Measurements from ENCODE around the gene DOK3. TPM values are rescaled to one million over a fixed set of nuclear protein-coding genes. Genes with fewer than 3 reads are reported as not detected.
A peak's percentile ranks its signal among the peaks of the same experiment; 100 is the strongest.

DOK3 gene
- total RNA-seq, 1 donor from 2014 or later = 3.8 TPM

DNA sequence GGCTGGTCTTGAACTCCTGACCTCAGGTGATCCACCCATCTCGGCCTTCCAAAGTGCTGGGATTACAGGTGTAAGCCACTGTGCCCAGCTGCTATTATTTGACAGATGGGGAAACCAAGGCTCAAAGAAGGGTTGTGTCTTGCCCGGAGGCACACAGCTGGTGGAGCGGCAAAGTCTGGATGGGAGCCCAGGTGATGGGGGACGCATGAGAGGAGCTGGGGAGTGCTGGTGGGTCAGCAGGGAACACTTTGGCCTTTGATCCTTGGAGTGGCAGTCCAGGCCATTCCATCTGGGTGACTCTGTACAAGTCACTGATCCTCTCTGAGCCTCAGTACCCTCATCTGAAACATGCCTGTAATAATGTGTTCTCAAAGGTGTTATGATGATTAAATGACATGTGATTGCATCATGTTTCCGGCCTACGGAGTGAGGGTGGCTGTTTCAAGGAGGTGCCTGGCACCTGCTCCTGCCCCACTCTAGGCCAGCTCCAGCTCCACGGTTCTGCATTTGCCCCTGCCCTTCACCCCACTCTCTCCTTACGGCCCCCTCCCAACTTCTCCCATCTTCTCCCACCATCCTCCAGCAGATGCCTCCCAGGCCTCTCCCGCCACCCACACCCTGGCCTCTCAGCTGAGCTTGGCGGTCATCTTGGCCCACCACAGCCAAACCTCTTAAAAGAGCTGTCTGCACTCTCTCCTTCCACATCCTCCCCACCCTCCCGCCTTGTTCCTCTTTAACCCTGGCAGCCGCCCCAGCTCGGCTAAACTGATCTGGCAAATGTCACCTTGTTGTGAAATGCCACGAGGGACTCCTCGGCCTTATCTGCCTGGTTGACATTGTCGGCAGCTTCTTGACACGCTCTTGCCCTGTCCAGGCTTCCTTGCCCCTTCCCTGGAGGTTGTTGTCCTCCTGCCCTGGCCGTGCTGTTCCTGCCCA is 30.6 kb downstream of the DOK3 start:
- no peak for DNase-seq

DNA sequence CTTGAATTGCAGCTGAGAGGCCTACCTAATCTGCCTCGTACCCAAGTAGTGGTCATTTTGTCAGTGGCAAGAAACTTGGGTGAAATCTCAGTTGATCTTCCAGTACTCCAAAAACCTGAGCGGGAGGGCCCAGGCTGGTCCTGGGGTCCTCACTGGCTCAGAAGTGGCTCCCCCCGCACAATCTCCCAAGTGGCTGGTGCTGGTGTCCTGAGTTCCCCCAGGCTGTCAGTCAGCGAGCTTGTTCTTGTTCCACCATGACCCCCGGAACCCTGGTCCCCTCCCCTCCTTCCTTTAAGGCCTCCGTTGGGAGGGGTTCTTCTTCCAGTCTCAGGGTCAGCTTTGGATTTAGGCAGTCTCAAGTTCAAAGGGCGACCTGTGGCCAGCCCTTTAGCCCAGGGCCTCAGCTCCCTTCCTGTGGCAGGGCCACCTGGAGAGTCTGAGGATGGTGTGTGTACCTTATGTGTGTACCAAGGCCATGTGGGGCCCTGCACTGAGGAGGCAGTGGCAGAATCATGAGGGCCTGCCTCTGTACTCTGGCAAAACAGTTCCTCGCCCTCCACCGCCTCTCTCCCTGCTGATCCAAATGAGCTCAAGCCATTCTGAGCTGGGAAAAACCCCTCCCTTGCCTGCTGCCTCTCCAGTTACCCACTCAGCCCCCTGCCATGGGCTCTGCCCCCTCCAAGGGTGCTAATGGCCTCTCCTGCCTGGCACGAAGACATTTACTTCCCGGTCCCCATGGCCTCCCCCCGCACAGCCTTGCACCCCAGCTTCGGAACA is 31.7 kb downstream of the DOK3 start:
- no peak for DNase-seq

DNA sequence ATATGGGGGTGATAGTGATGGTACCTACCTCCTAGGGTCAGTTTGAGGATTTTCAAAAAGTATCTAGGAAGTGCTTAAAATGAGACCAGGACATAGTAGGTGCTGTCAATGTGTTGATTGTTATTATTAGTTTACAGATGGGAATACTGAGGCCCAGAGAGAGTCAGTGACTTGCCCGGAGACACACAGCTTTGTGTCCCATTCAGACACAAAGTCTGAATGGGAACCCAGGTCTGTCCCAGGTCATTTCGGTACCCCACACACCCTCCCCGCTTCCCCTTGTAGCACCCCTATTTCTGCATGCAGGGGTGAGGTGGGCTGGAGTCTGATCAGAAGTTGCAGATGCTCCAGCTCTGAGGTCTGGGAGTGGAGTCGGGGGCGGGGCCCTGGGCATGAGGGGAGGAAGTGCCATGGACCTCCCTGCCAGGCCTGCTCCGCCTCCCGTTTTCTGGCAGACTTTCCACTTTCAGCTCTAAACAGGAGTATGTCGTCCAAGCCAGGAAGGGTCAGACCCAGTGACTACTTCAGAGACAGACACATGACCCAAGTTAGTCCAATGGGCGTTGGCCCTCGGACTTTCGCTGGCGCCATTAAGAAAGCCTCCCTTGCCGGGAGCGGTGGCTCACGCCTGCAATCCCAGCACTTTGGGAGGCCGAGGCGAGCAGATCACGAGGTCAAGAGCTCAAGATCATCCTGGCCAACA is 32.9 kb downstream of the DOK3 start:
- DNase-seq = no peak

DNA sequence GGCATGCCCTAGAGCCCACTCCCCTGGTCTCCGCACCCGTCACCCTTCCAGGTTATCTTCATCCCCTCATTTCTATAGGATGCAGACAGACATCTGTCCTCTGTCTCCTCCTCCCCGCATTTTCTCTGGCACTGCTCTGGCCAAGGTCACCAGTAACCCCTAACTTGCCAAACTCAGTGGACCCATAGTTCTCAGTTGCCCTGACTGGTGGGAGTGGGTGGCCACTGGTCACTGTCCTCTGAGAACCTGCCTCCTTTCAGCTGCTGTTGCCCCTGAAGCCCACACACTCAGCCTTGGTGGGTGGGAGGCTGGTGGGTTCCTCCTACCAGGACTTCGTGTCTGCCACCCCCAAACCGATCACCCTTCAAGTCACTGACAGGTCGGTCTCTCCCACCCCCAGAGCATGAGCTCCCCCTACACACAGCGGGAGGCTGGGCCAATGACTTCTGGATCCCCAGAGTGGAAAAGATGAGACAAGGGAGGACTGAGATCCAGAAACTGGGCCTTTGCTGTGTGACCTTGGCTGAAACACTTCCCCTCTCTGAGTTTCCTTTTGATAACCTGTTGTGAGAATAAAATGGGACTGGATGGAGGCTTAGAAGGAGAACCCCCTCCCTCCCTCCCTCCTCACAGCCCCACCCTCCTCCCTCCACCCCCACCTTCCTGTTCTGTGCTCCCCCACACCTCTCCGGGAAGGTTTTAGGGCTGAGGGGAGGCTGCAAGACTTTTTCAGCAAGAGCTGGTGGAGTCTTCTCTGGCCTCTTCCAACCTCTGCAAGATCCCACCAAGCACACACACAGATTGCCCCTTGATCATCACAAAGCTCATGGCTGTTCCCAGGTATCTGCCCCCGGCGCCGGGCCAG is 33.8 kb downstream of the DOK3 start:
- no peak for DNase-seq

DNA sequence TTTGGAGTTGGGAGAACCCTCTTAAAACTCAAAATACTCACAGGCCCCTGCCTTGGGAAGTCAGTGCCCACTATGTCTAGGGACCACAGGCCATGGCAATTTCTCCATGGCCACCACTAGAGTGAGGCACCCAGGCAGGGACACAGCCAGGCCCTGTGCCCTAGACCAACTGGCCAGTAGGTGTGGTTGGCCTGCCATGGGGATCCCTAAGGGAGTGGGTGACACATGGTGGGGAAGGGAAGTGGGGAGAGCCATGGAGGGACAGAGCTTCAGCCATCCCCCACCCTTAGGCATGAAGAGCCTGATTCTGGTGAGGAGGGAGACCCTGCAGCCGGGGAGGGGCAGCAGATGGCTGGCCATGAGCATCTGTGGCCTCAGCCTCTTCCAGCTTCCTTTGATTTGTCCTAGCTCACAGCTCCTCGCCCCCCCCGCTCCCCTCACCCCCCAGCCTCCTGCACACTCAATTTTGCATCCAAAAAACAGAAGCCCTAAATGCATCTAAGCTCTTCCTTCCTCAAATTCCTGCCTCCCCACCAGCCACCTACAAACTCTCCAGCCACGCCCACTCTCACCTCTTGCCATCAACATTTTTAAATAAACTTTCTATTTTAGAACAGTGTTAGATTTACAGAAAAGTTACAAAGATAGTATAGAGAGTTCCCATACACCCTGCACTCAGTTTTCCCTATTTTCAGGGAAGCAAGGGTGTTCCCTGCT is 34.6 kb downstream of the DOK3 start:
- no peak for DNase-seq

DNA sequence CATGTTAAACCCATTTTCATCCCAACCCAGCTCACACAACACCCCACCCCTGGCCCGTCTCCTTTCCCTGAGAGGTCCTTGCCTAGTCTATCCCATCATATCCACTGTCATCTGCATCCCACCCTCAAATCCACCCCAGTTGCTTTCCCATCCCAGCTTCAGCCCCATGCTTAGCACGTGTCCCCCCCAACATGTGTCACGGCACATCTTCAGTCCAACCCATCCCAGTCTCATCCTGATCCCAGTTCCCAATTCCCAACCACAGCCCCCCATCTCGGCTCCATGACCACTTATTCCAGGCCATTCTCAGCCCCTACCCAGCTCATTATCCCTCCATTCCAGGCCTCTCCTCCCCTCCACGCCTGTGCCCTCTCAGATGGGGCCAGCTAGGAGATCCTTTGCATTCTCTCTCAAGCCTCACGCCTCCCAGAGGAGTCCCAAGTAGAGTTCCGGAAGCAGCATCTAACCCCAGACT is 35.6 kb downstream of the DOK3 start:
- no peak for DNase-seq

DNA sequence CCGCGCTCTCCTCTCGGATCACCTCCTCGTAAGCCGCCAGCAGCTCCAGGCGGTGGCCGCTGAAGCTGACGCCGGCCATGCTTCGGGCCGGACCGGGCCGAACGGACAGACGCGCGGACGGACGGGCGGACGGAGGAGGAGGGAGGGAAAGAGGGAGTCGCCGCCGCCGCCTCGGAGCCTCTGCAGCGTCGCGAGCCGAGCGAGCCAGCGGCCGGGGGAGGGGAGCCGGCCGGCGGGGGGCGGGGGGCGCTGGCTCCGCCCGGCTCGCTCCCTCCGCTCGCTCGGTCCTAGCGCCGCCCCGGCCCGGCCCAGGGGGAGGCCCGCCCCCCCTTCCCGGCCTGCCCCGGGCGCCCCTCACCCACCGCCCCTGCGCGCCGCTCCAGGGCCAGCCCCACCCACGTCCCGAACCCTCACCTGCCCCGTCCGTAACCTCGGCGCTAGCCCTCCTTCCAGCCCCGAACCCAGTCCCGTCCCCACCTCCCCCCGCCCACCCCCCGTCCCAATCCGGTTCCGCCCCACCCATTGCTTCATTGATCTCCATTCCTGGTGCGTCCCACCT is 36.1 kb downstream of the DOK3 start, which contains the start of gene DBN1:
Gene DBN1 (minus strand): TSS at position 192 of the 559 bp plus-strand sequence. CDS start 113 bp downstream, at position 79.
- DNase-seq = peak; percentile 43

DNA sequence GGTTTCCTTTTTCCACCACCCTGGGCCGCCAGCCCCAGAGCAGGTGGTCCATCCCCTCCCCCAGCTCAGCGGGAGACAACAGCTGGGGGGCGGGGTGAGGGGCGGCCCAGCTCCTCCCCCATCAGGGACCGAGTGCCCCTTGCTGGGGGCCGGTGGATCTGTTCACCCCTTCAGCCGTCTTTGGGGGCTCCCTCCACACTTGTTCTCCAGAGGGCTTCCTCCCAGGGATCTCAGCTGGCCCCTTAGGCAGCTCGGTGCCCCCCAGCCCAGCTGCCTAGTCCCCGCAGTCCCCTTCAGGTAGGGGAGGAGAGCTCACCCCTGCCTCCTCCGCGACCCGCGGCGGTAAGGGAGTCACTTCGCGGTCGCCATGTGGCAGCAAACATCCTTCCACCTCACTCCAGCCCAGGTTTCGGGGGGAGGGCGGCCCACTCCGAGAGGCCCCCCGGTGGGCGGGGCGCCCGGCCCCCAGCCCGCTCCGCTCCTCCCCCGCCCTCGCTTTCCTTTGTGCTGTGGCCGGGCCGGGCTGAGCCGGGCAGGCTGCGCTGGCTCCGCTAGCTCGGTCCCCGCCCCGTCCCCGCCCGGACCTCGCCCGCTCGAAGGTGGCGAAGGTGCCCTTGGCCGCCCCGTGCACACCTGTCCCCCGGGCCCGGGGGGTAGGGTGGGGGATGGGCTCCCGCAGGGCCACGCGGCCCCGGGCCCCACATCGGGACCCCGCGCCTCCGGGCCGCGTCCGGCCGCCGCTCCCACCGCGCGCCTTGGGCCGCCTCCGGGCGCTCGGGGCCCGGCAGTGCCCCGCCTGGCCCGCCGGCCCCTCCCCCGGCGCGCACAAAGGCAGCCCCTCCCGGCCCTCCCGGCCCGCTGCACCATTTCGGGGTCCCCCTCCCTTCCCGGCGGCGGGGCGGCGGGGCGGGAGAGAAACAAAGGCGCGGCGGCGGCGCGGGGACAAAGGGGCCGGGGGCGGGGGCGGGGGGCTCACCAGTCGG is 36.9 kb downstream of the DOK3 start:
- DNase-seq = no peak

DNA sequence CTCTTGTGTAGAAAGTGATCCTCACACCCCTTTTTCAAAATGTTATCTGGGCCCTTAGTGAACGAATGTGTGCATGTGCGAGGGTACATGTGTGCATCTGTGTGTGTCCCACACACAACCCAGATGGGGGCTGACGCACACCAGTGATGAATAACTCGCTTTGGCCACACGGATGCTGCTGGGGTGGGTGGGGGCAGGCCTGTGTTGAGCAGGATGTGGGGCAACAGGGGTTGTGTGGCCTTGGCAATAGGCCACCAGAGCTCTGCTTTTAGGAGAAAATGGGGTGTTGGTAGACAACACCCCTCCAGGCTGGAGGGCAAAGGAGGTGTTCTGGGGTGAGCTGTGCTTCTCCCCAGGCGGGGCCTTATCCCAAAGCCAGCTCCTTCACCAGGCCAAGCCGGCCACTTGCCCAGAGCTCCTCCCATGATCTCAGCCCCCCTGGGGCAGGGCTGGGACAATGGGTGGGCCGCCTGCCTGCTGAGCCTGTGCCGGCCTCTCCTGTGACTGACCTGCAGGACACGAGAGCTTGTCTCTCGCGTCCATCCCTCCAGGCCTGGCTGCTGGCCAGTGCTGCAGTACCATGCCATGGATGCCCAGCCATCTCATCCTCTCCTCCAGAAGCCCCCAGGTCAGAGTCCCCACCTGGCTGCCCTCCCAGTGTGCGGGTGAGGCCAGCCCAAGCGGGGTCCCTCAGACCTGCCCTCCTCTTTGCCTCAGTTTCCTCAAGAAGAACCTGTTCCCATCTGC is 37.8 kb downstream of the DOK3 start:
- DNase-seq = no peak

DNA sequence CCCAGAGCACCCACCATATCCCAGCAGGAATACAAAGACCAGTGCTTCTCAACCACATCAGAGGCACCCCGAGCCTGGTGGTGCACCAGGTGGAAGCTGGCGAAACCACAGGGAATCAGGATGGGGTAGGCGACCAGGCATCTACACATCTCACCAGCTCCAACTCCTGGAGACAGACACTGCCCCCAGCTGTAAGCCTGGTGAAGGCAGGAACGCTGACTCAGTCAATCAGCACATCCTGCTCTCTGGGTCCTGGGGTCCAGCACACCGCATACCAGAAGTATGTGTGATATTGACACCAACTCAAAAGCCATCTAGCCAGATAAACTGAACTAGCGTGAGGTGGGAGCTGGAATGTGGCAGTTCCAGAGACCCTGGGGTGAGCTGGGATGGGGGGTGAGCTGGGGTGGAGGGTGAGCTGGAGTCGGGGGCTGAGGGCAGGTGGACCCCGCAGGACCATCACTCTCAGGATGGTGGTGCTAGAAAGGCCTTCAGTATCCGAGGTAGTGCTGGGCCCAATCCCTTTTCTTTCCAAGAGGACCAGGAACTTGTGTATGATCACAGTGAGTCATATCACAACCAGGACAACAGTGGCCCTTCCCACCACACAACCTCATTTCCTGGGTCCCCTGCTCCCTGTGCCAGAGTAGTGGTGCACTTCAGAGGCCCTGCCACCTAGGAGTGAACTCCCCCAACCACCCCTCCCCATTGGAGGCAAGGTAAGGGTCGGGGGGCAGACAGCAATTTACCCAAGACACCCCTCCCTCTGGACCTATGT is 38.7 kb downstream of the DOK3 start:
- no peak for DNase-seq

DNA sequence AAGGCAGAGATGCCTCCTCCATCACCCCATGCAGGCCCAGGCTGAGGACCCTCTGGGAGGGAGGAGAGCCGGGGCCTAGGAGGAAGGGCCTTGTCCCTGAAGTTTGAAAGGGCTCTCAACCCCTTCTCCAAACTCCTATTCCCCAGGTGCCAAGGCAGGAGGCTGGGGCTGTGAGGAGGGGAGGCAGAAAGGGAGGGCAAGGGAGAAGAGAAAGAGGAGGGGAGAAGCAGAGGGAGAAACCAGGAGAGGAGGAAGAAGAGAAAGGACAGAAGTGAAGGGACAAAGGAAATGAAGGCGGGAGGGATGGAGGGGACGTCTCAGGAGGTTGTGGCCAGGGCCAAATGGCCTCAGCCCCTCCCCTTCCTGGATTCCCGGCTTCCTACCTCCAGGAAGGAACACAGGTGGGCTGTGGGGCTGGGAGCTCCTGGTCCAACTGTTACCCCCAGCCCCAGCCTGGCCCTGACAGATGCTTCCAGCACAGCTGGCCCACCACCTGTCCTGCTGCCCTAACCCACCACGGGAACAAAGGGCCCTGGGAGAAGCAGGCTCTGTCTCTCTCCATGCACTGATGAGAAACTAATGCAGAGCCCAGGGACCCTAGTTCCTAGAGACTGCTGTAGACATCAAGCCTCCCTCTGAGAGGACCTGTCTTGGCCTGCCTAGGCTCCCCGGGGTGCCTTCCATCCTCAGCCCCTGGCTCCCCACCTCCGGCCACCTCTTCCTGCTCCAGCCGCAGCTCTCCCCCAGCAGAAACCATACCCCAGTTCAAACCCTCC is 39.7 kb downstream of the DOK3 start:
- DNase-seq = no peak

DNA sequence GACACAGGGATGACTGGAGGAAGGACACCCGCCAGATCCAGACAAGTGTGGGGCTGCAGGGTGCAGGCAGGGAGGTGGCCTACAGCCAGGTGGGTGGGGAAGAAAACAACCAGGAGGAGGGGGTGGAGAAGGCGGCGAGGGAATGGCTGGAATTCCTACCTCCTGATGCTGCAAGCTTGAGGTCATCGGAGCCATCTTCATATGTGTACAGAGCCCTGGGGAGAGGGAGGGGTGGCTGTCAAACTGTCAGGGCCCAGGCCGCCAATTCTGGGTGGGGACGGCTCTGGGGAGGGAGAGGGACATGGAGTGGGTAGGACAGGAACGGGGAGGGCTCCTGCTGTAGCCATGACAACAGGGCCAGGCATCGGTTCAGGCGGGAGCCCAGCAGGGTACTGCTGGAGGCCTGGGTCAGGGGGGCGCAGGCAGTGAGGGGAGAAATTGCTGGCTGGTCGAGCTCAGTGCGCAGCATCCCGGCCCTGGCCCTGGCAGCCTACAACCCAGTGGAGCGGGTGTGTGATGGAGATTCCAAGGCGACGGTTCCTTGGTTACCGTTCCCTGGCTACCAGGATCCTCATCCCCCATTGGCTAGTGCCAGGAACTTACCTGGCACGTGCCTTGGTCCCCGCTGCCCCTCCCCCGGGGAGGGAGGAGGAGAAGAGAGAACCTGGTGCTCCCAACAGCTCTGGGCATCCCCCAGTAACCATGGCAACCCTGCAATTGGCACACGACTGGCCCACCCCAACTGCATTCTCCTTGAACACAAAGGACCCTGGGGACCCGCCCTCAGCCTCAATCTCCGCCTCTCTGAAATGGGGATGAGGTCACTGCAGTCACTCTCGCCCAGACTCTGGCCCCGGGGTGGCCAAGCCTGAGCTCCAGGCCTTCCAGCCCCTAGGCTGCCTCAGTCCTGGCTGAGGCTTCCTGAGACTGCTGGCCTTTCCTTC is 40.7 kb downstream of the DOK3 start:
- DNase-seq = peak; percentile 37

DNA sequence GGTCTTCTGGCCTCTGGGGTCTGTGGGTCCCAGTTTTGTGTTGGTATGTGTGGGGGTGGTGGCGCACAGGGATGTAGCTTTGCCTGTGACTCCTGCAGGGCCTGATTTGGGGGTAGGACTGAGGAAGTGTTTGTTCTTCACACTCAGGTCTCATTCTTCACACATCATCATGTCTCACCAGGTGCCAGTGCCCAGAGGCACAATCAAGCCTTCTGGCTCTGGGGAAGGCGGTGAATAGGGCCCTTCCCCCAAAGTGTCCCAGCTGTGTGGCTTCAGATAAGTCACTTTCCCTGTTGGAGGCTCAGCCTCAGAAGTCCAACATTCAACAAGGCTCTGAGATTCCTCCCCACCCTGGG is 41.3 kb downstream of the DOK3 start:
- no peak for DNase-seq

DNA sequence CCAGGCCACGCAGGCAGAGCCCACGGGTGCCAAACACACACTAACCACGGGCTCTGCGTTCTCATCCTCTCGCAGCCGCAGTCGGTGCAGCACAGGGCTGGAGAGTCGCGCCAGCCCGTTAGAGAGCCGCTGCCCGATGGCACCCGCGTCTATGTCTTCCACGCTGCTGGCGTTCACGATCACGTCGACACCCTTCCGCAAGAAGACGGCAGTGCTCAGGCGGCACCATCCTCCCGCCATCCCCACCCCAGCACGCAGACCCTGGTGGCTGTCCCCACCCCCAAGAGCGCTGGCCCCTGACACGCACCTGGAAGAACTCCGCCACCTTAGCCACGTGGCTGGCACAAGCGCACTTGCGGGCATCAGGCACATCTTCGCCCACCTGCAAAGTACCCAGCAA is 42.2 kb downstream of the DOK3 start:
- no peak for DNase-seq

DNA sequence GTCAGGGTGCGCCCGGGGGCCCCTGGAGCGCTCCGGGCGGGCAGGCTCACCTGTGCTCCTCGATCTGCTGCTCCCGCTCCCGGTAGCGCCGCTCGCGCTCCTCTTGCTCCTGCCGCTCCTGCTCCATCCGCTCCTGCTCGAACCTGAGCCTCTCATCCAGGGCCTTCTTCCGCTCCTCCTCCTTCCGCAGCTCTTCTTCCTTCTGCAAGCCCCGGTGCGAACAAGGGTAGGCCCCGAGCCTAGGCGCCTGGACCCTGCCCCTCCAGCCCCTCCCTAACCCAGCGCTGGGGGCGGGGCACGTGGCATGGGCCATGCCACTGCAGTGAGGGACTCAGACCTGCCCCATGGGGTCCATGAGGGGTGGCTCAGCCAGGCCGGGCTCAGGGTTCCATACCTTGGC is 42.8 kb downstream of the DOK3 start:
- no peak for DNase-seq

DNA sequence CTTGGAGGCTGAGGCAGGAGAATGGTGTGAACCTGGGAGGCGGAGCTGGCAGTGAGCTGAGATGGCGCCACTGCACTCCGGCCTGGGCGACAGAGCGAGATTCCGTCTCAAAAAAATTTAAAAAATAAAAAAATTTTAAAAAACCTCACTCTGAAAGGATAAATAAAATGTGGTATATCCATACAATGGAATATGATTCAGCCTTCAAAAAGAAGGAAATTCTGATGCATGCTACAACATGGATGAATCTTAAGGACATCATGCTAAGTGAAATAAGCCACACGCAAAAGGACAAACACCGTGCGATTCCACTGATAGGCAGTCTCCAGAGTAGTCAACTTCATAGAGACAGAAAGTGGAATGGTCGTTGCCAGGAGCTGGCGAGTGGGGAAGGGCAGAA is 44.6 kb downstream of the DOK3 start:
- no peak for DNase-seq

All from skin of body (tissue), 2 donors.